Eye (tissue), 1 donor: ENCODE data around the gene UBE2L3.

Source experiments
- DNase-seq: peaks from one replicate; pipeline ENCODE4 v3.0.0-alpha.2; 2015

UBE2L3 gene

GRCh38 chr22:21650823-21651520 is 83.5 kb downstream of the UBE2L3 start:
- DNase-seq = no peak

- DNase-seq = peak; percentile 71
Measured at GRCh38 chr22:21651521-21652009, 84.1 kb downstream of the UBE2L3 start.

- peak; percentile 96 for DNase-seq
Measured at GRCh38 chr22:21652010-21652546, 84.6 kb downstream of the UBE2L3 start.

GRCh38 chr22:21652547-21653545 is 85.3 kb downstream of the UBE2L3 start:
- peak; percentile 82 for DNase-seq

- no peak for DNase-seq
Measured at GRCh38 chr22:21657020-21657359, 89.5 kb downstream of the UBE2L3 start.

- peak; percentile 92 for DNase-seq
Measured at GRCh38 chr22:21657360-21658032, 90.0 kb downstream of the UBE2L3 start.

GRCh38 chr22:21659864-21660525 is 92.5 kb downstream of the UBE2L3 start:
- DNase-seq = no peak

GRCh38 chr22:21660904-21661303 is 93.4 kb downstream of the UBE2L3 start:
- no peak for DNase-seq

- no peak for DNase-seq
Measured at GRCh38 chr22:21661991-21662390, 94.5 kb downstream of the UBE2L3 start.

GRCh38 chr22:21663738-21664137 is 96.2 kb downstream of the UBE2L3 start:
- no peak for DNase-seq

- no peak for DNase-seq
Measured at GRCh38 chr22:21665047-21665851, 97.7 kb downstream of the UBE2L3 start.

GRCh38 chr22:21666786-21667185 is 99.3 kb downstream of the UBE2L3 start:
- DNase-seq = no peak

GRCh38 chr22:21669026-21669425 is 101.5 kb downstream of the UBE2L3 start:
- no peak for DNase-seq

- DNase-seq = no peak
Measured at GRCh38 chr22:21672107-21672629, 104.7 kb downstream of the UBE2L3 start.
